Vagina (tissue), 2 donors: ENCODE results near the gene PARVB. TPM values are rescaled to one million over a fixed set of nuclear protein-coding genes. Genes with fewer than 3 reads are reported as not detected.

Source experiments
- DNase-seq, 2 donors: peaks; one replicate each; pipeline ENCODE4 v3.0.0-alpha.2; 2017; ENCODE audit errors: extremely low spot score in 2 of 2
- H3K27ac ChIP-seq: fragments of 200-600 bp; sonication (generic); one replicate; pipeline ENCODE4 v1.5.1; 2019
- H3K27me3 ChIP-seq: fragments of 200-600 bp; sonication (generic); one replicate; pipeline ENCODE4 v1.5.1; 2019
- H3K36me3 ChIP-seq, 2 donors: fragments of 200-600 bp; sonication (generic); one replicate each; pipeline ENCODE4 v1.5.1; 2017 to 2019
- H3K4me1 ChIP-seq: fragments of 200-600 bp; sonication (generic); one replicate; pipeline ENCODE4 v1.5.1; 2019
- H3K4me3 ChIP-seq, 2 donors: fragments of 200-600 bp; sonication (generic); 1 replicate in 1 of 2; 2 replicates in 1 of 2; pipeline ENCODE4 v1.5.1; 2016 to 2019
- H3K9me3 ChIP-seq: fragments of 200-600 bp; sonication (generic); one replicate; pipeline ENCODE4 v1.5.1; 2019
- CTCF ChIP-seq, 3 experiments: fragments of 450-650 bp in 2 of 3; fragments of 200-600 bp in 1 of 3; sonication (generic) in 1 of 3; IDR thresholded peaks; one replicate each; pipeline ENCODE4 v1.5.1; 2017 to 2019; ENCODE audit warnings: antibody characterized with exemption in 3 of 3, mild to moderate bottlenecking in 2 of 3, moderate library complexity in 2 of 3
- POLR2A ChIP-seq, 2 donors: fragments of 450-650 bp; IDR thresholded peaks; one replicate each; pipeline ENCODE4 v1.6.1; 2017; ENCODE audit warnings: antibody characterized with exemption in 2 of 2, mild to moderate bottlenecking in 2 of 2, moderate library complexity in 2 of 2
- POLR2AphosphoS5 ChIP-seq, 2 donors: sonication (generic); formaldehyde crosslinking; IDR thresholded peaks; one replicate each; pipeline ENCODE4 v1.9.0; 2017; ENCODE audit warnings: antibody characterized with exemption in 2 of 2, mild to moderate bottlenecking in 2 of 2, low read depth in 1 of 2; ENCODE audit not compliant: insufficient read depth in 1 of 2
- intact Hi-C: fragments of 100-400 bp; cut with DNase I; formaldehyde crosslinking; loops from one replicate; pipeline ENCODE4 v1.15.1; 2023
- total RNA-seq: library from RNA; depleted of rRNA; stranded (reverse); fragments of >200 nt; gene quantifications from one replicate; pipeline ENCODE4 v1.2.3, GENCODE V29; 2016

PARVB gene
- total RNA-seq, 1 donor from 2014 or later = 11.3 TPM

- no peaks in the 10 kb centered on the region for H3K27me3 ChIP-seq
- H3K27ac ChIP-seq = no peak overlapping the region
- intact Hi-C loops = loop anchor here (5.0 kb wide), 1 partner anchor 88 kb away; no protein-coding TSS in a partner anchor
- H3K9me3 ChIP-seq = no peaks in the 10 kb centered on the region
- peaks cover 0 to 64% of the 10 kb centered on the region in 2 donors for H3K36me3 ChIP-seq
- no peak for DNase-seq
- TF ChIP-seq POLR2A (IDR thresholded peaks at IDR 0.05) (no peak), POLR2AphosphoS5 (IDR thresholded peaks at IDR 0.05; ENCODE audit: insufficient read depth in 1 of 2, low read depth in 1 of 2) (no peak), CTCF (IDR thresholded peaks at IDR 0.05) (no peak)
- H3K4me3 ChIP-seq = no peak overlapping the region
- H3K4me1 ChIP-seq = no peaks in the 10 kb centered on the region
Observed at GRCh38 chr22:43994006-43994405, 30.1 kb upstream of the PARVB start.

- H3K27ac ChIP-seq = no peak overlapping the region
- peaks cover 0 to 60% of the 10 kb centered on the region in 2 donors for H3K36me3 ChIP-seq
- DNase-seq = no peak
- H3K4me3 ChIP-seq = no peak overlapping the region
- H3K9me3 ChIP-seq = no peaks in the 10 kb centered on the region
- TF ChIP-seq POLR2AphosphoS5 (IDR thresholded peaks at IDR 0.05; ENCODE audit: insufficient read depth in 1 of 2, low read depth in 1 of 2) (no peak), POLR2A (IDR thresholded peaks at IDR 0.05) (no peak), CTCF (IDR thresholded peaks at IDR 0.05) (no peak)
- no peaks in the 10 kb centered on the region for H3K4me1 ChIP-seq
- no peaks in the 10 kb centered on the region for H3K27me3 ChIP-seq
- intact Hi-C loops = loop anchor here (5.0 kb wide), 1 partner anchor 88 kb away; no protein-coding TSS in a partner anchor
Observed at GRCh38 chr22:43994416-43994815, 29.7 kb upstream of the PARVB start.

DNA sequence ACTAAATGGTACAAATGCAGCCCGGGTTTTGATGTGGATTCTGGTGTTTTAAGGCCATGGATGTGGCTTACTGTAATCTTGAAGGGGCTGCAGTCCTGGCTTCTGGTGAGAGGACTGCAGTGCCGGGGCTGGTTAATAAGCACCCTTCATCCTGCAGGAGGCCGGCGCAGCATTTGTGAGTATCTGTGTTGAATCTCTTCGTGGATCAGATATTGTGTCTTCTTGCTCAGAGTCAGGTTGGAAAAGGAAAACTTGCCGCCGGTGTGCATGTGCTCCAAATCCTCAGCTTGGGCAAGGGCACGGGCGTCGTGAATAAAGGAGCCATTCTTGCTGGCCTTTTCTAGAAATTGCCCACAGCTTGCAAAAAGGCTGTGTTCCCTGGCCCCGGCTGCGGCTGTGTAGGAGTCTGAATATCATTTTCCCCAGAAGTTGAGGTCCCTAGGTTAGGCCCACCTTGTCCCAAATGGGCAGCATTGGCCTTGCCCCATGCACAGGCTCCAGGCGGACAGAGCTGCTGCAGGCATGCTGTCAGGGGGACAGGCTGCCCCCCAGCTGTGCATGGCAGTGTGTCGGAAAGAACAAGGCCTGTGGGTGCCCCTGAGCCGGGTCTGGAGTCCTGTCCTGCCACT lies 28.9 kb upstream of the PARVB start:
- intact Hi-C loops = no loop called here
- Histone ChIP-seq H3K4me1 (no peaks in the 10 kb centered on the region), H3K4me3 (peak overlapping the region in 1 of 2 donors; percentile 10), H3K27ac (no peak overlapping the region), H3K9me3 (no peaks in the 10 kb centered on the region), H3K27me3 (no peaks in the 10 kb centered on the region), H3K36me3 (peaks cover 0 to 53% of the 10 kb centered on the region in 2 donors)
- no peak for TF ChIP-seq POLR2AphosphoS5 (IDR thresholded peaks at IDR 0.05; ENCODE audit: insufficient read depth in 1 of 2, low read depth in 1 of 2)
- no peak for TF ChIP-seq POLR2A (IDR thresholded peaks at IDR 0.05)
- TF ChIP-seq CTCF (IDR thresholded peaks at IDR 0.05) = no peak
- DNase-seq = no peak

DNA sequence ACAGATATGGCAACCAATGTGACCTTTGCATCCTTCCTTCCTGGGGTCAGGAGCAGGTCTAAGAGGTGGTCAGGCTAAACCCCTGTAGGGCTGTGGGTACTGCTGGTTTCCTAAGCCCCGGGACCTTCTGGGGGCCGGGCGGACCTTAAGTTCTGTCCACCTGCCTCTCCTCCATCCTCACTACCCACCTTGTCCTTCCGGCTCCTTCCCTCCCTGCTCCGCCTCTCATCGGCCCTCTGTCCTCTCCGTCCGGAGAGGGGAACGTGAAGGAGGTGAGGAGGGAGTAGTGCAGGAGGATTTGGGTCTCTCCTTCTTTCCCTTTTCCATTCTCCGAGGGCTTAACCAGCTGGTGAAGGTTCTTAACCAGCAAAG lies 28.3 kb upstream of the PARVB start:
- TF ChIP-seq POLR2A (IDR thresholded peaks at IDR 0.05) (no peak), POLR2AphosphoS5 (IDR thresholded peaks at IDR 0.05; ENCODE audit: insufficient read depth in 1 of 2, low read depth in 1 of 2) (no peak), CTCF (IDR thresholded peaks at IDR 0.05) (no peak)
- intact Hi-C loops = no loop called here
- peak overlapping the region in 1 of 2 donors; percentile 10 for H3K4me3 ChIP-seq
- no peak for DNase-seq
- no peak overlapping the region for H3K27ac ChIP-seq
- H3K4me1 ChIP-seq = no peaks in the 10 kb centered on the region
- H3K36me3 ChIP-seq = peaks cover 0 to 47% of the 10 kb centered on the region in 2 donors
- no peaks in the 10 kb centered on the region for H3K27me3 ChIP-seq
- no peaks in the 10 kb centered on the region for H3K9me3 ChIP-seq
